Liver (tissue), 3 donors: ENCODE data around the gene LRPAP1.

Experiments used
- RAD21 ChIP-seq, 2 donors: IDR thresholded peaks; 2 replicates each; pipeline ENCODE4 v1.6.1; 2016; ENCODE audit warnings: antibody characterized with exemption in 2 of 2, mild to moderate bottlenecking in 2 of 2
- SP1 ChIP-seq: IDR thresholded peaks from 2 replicates; pipeline ENCODE4 v1.6.1; 2018; ENCODE audit warnings: antibody characterized with exemption, mild to moderate bottlenecking
- TF ChIP-seq, protein P1 (sequence below): fragments of 150-350 bp; IDR thresholded peaks from 2 replicates; pipeline ENCODE4 v1.5.1; 2017; ENCODE audit warnings: improper control_type of control experiment, low read depth, low read length; ENCODE audit not compliant: missing input control
- donor health status: healthy.
- donor health status: healthy.

DNA sequence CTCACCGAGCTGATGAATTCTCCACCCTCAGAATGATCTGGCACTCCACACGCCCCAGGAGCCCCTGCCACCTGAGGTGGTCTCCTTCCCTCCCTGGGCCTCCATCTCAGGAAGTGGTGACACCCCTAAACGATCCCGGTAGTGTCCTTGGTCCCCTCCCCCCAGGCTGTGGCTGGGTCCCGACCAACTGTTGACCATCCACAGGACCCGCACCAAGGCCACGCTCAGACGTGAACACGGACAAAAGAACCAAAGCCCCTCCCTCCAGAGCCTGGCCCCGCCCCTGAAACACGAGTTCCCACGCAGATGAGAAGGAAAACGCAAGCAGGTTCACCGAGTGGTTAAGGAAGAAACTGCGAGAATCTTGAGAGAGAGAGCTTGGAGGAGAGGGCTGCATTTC lies 16.6 kb downstream of the LRPAP1 start:
- TF ChIP-seq, protein P1, sequence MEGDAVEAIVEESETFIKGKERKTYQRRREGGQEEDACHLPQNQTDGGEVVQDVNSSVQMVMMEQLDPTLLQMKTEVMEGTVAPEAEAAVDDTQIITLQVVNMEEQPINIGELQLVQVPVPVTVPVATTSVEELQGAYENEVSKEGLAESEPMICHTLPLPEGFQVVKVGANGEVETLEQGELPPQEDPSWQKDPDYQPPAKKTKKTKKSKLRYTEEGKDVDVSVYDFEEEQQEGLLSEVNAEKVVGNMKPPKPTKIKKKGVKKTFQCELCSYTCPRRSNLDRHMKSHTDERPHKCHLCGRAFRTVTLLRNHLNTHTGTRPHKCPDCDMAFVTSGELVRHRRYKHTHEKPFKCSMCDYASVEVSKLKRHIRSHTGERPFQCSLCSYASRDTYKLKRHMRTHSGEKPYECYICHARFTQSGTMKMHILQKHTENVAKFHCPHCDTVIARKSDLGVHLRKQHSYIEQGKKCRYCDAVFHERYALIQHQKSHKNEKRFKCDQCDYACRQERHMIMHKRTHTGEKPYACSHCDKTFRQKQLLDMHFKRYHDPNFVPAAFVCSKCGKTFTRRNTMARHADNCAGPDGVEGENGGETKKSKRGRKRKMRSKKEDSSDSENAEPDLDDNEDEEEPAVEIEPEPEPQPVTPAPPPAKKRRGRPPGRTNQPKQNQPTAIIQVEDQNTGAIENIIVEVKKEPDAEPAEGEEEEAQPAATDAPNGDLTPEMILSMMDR = no peak
- TF ChIP-seq SP1 (no peak), RAD21 (IDR thresholded peaks at IDR 0.05) (no peak)
